Osteocyte (in vitro differentiated cells): ENCODE results near the gene NTN1. TPM values are rescaled to one million over a fixed set of nuclear protein-coding genes. Genes with fewer than 3 reads are reported as not detected.

Experiments
- DNase-seq: peaks from one replicate; pipeline ENCODE4 v3.0.0; 2021; ENCODE audit warnings: mixed read lengths; ENCODE audit not compliant: unreplicated experiment; ENCODE audit errors: extremely low spot score
- H3K27ac Mint-ChIP-seq: one replicate; pipeline ENCODE4 v1.8.0; 2021; ENCODE audit warnings: mild to moderate bottlenecking, mixed read lengths; ENCODE audit not compliant: unreplicated experiment
- H3K27me3 Mint-ChIP-seq: one replicate; pipeline ENCODE4 v1.8.0; 2021; ENCODE audit warnings: mixed read lengths; ENCODE audit not compliant: unreplicated experiment
- H3K36me3 Mint-ChIP-seq: one replicate; pipeline ENCODE4 v1.8.0; 2021; ENCODE audit warnings: mixed read lengths; ENCODE audit not compliant: unreplicated experiment
- H3K4me1 Mint-ChIP-seq: one replicate; pipeline ENCODE4 v1.8.0; 2021; ENCODE audit warnings: mixed read lengths; ENCODE audit not compliant: unreplicated experiment
- H3K4me3 Mint-ChIP-seq: one replicate; pipeline ENCODE4 v1.8.0; 2021; ENCODE audit warnings: mild to moderate bottlenecking, moderate library complexity, mixed read lengths; ENCODE audit not compliant: unreplicated experiment
- H3K9me3 Mint-ChIP-seq: one replicate; pipeline ENCODE4 v1.8.0; 2021; ENCODE audit warnings: mixed read lengths; ENCODE audit not compliant: unreplicated experiment
- total RNA-seq: library from RNA; stranded (reverse); gene quantifications from 2 replicates; pipeline ENCODE4 v1.2.1, GENCODE V29; 2021
- TF ChIP-seq, protein P1 (sequence below): fragments of 200-600 bp; sonication (generic); IDR thresholded peaks from 2 replicates; pipeline ENCODE4 v1.5.0; 2021; ENCODE audit warnings: antibody characterized with exemption, mild to moderate bottlenecking, moderate library complexity

The NTN1 gene
- total RNA-seq, 1 donor from 2014 or later, result 21.4 TPM

DNA sequence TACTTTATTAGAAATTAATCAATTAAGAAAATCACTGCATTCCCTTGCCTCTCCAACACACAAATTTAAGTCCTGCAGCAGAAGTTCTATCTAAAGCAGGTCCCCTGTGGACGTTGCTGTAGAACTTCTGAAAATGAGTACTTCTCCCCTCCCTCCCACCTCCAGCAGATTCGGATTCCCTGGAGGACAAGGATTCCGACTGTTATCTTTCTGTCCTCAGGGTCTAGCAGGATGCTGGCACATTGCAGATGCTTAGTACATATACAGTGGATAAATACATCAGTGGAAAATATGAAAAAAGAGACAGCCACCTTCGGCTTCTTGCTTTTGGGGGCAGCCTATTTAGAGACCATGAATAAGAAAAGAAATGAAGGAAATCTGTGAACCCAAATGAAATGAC, 32.1 kb downstream of the NTN1 start:
- peaks cover 1% of the 10 kb centered on the region for H3K9me3 Mint-ChIP-seq
- no peaks in the 10 kb centered on the region for H3K36me3 Mint-ChIP-seq

DNA sequence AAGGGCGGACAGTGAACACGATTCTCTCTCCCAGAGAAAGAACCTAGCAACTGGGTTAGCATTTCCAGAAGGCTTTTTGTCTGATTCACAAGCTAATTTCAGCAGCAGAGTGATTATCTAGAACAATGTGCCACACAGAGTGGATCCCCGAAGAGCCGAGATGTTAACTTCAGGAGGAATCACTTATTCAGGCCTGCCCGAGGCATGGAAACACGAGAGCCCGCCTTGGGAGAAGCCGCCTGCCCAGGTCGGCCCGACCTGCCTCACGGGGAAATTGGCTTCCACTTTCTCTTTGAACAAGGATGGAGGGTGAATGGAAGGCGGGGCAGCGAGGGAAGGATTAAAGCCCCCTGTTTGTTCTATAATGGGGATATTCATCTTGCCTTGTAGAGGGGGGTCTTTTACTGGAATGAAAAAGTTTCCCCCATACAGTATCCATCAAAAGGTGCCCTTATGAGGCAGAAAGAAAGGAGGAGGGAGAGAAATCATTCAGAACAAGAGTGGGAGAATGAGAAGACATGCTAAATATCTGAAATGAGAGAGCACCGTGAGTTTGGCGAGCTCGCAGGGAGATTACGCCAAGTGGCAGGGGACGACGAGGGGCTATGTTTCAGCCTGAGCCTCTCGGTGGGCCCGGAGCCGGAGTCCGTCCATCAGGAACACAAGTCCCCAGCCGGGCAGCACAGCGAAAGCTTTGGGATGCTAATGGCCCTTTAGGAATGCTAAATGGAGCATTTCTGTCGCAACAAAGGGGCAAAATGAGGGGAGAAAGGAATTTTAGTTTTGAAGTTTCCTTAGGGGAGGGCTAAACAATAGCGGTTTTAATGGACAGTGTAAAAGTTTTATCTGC, 33.0 kb downstream of the NTN1 start:
- Mint-ChIP-seq H3K27me3 (peaks cover 9% of the 10 kb centered on the region), H3K36me3 (no peaks in the 10 kb centered on the region), H3K9me3 (no peaks in the 10 kb centered on the region), H3K4me3 (no peak overlapping the region), H3K27ac (no peak overlapping the region), H3K4me1 (peaks cover 3% of the 10 kb centered on the region)
- DNase-seq, result no peak
- TF ChIP-seq, protein P1, sequence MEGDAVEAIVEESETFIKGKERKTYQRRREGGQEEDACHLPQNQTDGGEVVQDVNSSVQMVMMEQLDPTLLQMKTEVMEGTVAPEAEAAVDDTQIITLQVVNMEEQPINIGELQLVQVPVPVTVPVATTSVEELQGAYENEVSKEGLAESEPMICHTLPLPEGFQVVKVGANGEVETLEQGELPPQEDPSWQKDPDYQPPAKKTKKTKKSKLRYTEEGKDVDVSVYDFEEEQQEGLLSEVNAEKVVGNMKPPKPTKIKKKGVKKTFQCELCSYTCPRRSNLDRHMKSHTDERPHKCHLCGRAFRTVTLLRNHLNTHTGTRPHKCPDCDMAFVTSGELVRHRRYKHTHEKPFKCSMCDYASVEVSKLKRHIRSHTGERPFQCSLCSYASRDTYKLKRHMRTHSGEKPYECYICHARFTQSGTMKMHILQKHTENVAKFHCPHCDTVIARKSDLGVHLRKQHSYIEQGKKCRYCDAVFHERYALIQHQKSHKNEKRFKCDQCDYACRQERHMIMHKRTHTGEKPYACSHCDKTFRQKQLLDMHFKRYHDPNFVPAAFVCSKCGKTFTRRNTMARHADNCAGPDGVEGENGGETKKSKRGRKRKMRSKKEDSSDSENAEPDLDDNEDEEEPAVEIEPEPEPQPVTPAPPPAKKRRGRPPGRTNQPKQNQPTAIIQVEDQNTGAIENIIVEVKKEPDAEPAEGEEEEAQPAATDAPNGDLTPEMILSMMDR, result no peak

More for the DNA sequence above, 32.1 kb downstream of the NTN1 start:
- peaks cover 9% of the 10 kb centered on the region for H3K27me3 Mint-ChIP-seq
- H3K4me3 Mint-ChIP-seq, result no peak overlapping the region
- DNase-seq, result no peak
- TF ChIP-seq, protein P1, result no peak
- no peak overlapping the region for H3K27ac Mint-ChIP-seq
- peaks cover 3% of the 10 kb centered on the region for H3K4me1 Mint-ChIP-seq

DNA sequence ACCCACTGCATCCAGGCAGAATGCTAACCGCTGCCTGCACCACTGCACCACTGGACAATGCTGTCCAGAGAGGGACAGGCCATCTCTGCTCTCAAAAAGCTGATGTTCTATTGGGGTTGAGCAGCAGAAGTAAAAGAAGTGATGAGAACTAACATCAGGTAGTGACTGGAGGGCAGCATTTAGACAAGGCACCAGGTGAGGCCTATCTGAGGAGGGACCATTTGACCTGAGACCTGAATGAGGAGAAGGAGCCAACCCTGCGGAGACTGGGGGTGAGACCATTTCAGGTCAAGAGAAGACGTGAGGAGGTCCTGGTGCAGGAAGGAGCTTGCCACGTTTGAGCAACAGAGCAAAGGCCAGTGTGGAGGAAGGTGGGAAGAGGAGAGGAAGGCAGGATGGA, 34.0 kb downstream of the NTN1 start:
- TF ChIP-seq, protein P1, result no peak
- Mint-ChIP-seq H3K27me3 (peaks cover 9% of the 10 kb centered on the region), H3K36me3 (no peaks in the 10 kb centered on the region), H3K4me1 (peaks cover 3% of the 10 kb centered on the region), H3K9me3 (no peaks in the 10 kb centered on the region), H3K4me3 (no peak overlapping the region), H3K27ac (no peak overlapping the region)
- DNase-seq, result no peak

DNA sequence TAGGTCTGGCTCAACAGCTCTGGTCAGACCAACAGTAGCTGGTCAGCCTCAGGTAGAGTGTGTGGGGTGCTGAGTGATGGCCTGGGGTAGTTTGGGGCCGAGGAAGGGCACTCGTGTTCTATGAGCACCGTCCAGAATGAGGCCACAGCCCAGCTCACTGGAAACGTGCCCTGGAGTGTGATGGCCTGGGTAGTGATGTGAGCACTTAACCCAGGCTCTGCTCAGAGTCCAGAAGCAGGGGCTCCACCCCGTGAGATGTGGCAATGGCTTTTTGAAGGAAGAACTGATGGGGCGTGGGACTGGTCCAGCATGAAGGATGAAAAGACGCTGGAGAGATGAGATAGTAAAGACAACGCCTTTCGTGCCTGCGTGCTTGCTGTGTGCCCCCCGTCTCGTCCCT, 35.3 kb downstream of the NTN1 start:
- H3K4me3 Mint-ChIP-seq, result no peak overlapping the region
- no peaks in the 10 kb centered on the region for H3K36me3 Mint-ChIP-seq
- no peak overlapping the region for H3K27ac Mint-ChIP-seq

DNA sequence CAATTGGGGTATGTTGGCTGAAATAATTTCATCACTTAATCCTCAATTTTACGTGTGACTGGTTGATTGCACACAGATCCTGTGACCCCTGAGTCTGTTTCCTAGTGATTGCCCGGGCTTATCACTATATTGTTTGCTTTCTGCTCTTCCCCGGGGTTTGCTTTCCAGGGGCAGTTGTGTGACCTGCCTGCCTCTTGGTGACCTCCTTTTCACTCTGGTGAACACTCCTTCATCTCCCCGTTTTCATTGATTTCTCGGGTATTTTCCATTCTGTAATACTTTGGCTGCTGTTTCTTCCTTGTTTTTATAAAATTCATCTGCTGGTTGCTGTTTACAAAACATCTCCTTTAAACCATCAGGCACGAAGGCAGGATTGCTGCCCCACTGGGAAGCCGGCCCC, 36.0 kb downstream of the NTN1 start:
- Mint-ChIP-seq H3K27me3 (peaks cover 9% of the 10 kb centered on the region), H3K4me3 (no peak overlapping the region), H3K4me1 (no peaks in the 10 kb centered on the region), H3K9me3 (no peaks in the 10 kb centered on the region), H3K27ac (no peak overlapping the region), H3K36me3 (no peaks in the 10 kb centered on the region)
- TF ChIP-seq, protein P1, result no peak
- no peak for DNase-seq

More for the DNA sequence above, 35.3 kb downstream of the NTN1 start:
- TF ChIP-seq, protein P1, result no peak
- H3K9me3 Mint-ChIP-seq, result no peaks in the 10 kb centered on the region
- peaks cover 9% of the 10 kb centered on the region for H3K27me3 Mint-ChIP-seq
- no peaks in the 10 kb centered on the region for H3K4me1 Mint-ChIP-seq
- no peak for DNase-seq
